HG03175 (cell line): Measurements from ENCODE around the gene SAFB.

Experiments
- ATAC-seq: cut with Tn5 transposase; IDR thresholded peaks from one replicate; pipeline ENCODE4 v1.9.1; 2021; ENCODE audit warnings: mild to moderate bottlenecking, moderate library complexity; ENCODE audit not compliant: unreplicated experiment

Gene SAFB

DNA sequence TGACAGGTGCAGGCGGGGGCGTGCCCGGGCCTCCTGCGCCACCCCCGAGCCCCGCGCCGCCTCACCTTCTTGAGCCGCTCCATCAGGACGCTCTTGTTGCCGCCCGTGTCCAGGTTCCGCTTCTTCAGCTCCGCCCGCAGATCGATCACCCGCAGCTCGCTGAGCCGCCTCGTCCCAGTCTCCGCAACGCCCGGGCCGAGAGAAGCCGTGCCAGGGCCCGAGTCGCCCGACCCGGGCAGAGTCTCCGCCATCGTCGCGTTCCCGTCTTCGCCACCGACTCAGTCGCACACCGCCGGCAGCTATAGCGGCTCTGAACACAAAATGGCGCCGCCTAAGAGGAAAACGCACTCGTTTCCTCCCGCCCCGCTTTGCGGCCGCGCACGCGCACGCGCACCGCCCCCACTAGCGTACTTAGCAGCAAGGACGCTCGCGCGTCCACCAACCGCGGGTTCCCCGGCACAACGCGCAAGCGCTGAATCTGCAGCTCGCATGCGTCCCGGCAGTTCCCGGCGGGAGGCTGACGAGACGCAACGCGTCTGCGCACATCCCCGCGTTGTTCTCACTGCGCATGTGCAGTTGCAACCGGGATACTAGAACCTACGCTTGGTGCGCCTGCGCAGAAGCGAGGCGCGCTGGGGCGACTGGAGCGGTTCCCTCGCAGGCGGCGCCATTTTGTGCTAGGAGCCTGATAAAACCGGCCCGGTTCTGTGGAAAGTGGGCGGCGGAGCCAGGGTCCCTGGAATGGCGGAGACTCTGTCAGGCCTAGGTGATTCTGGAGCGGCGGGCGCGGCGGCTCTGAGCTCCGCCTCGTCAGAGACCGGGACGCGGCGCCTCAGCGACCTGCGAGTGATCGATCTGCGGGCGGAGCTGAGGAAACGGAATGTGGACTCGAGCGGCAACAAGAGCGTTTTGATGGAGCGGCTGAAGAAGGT, at the start of gene SAFB, which contains the start of gene SAFB2:
Gene SAFB (plus strand): TSS at position 619 of the 932 bp plus-strand sequence. CDS start 123 bp downstream, at position 742.
Gene SAFB2 (minus strand): TSS at position 312 of the 932 bp plus-strand sequence. CDS start 61 bp downstream, at position 251.
- ATAC-seq, result peak; percentile 86

GRCh38 chr19:5575590-5575989, 47.3 kb upstream of the SAFB start:
- no peak for ATAC-seq

DNA sequence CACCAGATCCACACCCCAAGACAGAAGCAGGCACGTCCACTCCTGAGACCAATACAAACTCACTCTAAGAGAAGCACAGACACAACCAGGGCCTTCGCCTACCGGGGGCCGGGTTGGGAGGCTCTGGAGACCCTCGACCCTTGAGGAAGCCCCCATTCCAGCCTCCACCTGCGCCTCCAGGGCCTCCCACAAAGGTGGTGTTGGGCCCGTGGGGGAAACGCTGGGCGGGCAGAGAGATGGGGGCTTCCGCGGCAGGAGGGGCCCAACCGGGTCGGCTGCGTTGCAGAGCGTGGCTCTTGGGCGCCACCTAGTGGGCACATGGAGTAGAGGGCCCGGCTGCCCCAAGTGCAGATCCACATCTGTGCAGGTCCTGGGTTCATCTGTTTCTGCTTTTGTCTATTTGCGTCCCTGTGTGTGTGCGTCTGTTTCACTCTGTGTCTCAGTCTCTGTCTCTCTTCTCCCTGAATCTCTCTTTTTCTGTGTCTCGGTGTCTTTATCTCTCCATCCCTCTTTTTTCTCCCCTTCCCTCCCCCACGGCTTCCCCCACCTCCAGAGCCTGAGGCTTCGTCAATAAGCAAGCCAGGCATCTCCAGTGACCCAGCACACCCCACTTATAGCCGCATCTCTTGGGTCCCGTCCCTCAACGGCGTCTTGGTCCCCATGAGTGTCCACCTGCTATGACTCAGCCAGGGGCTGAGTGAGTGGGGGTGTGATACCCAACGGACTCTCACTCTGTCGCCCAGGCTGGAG, 44.6 kb upstream of the SAFB start:
- ATAC-seq, result no peak

GRCh38 chr19:5579286-5579685, 43.6 kb upstream of the SAFB start:
- ATAC-seq, result no peak

GRCh38 chr19:5579697-5580096, 43.2 kb upstream of the SAFB start:
- ATAC-seq, result no peak

DNA sequence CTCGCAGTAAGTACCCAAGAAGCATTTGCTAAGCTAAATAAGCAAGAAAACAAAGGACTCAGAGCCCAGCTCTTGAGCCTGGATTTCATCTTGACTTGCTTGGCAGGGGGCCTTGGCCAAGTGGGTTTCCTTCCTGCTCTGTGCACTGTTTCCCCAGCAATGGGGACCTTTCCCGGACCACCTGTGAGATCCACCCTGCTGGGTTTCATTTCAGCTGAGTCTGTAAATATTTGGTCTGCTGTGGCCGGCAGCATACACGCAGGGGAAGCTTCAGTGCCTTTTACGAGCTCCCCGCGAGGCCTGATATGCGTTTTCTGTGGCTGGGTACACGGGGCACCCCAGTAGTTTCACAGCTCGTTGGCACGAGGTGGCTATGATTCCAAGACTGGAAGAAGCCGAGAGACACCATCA, 42.7 kb upstream of the SAFB start:
- ATAC-seq, result no peak

GRCh38 chr19:5585461-5586299, 37.2 kb upstream of the SAFB start:
- ATAC-seq, result no peak

DNA sequence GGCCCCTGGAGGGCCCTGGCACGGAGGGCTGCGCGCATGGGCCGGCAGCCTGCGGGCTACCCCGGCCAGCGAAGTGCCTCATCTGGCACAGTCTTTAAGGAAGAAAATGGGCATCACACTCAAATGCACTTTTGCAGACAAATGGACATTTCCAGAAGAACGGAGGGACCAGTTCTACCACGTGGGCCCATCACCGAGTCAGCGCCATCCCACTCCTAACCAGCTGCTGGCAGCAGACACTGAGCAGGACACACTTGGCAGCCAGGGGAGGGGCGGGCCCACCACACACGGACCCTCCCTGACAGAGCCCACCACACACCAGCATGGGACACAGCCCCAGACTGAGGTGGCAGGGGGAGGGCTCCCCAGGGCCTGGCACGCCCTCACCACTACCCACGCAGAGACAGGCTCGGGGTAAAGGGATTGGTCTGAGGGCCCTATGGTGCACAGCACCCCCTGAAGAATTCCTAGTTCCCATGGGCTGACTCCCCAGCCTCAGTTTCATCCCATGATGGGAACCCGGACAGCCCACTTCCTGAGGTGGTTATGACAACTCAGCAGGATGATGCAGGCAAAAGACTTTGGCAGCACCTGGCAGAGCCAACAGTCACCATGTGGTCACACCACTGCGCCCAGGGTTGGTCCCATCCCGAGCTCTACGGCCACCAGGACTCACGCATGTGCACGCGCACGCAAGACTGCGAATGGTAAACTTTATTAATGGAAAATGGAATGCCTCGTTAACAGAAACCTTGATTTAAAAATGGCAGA, 36.4 kb upstream of the SAFB start:
- no peak for ATAC-seq

- ATAC-seq, result no peak
Measured at GRCh38 chr19:5587071-5587455, 35.8 kb upstream of the SAFB start.

DNA sequence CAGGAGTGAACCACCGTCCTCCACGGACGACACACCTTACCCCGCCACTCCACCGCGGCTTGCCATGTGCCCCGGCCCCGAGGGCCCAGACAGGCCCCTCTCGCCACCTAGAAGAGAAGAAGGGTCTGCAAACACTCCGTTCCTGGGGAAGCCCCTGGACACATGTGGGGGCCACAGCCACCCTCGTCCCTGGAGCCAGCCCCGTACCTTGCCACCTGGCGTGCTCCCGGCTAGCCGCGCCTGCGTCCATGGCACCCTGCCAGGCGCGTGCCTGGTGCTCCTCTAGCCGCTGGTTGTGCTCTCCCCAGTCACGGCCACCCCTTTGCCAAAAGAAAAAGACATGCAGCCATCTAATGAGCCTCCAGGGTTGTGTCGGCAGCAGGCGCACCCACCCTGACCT, 35.2 kb upstream of the SAFB start:
- ATAC-seq, result no peak

GRCh38 chr19:5588441-5588840, 34.4 kb upstream of the SAFB start:
- ATAC-seq, result no peak

- ATAC-seq, result no peak
Measured at GRCh38 chr19:5588906-5589676, 33.8 kb upstream of the SAFB start.

- no peak for ATAC-seq
Measured at GRCh38 chr19:5590151-5590864, 32.6 kb upstream of the SAFB start.

GRCh38 chr19:5590865-5591154, 32.1 kb upstream of the SAFB start:
- ATAC-seq, result no peak

GRCh38 chr19:5591476-5591875, 31.4 kb upstream of the SAFB start:
- no peak for ATAC-seq

- ATAC-seq, result no peak
Measured at GRCh38 chr19:5592531-5593342, 30.1 kb upstream of the SAFB start.

- no peak for ATAC-seq
Measured at GRCh38 chr19:5593343-5594255, 29.3 kb upstream of the SAFB start.
